Peyer's patch (tissue), 4 donors: ENCODE results near the gene ETAA1.

ENCODE experiments used
- POLR2A ChIP-seq, 2 donors: fragments of 450-650 bp; IDR thresholded peaks; one replicate each; pipeline ENCODE4 v1.5.1; 2017; ENCODE audit warnings: antibody characterized with exemption in 2 of 2, mild to moderate bottlenecking in 2 of 2, moderate library complexity in 2 of 2
- TF ChIP-seq, protein P1 (sequence below), 6 experiments: fragments of 450-650 bp in 4 of 6; fragments of 200-600 bp in 2 of 6; sonication (generic) in 1 of 6; IDR thresholded peaks; one replicate each; pipeline ENCODE4 v1.5.1; 2017 to 2019; ENCODE audit warnings: antibody characterized with exemption in 6 of 6, mild to moderate bottlenecking in 3 of 6, moderate library complexity in 1 of 6

DNA sequence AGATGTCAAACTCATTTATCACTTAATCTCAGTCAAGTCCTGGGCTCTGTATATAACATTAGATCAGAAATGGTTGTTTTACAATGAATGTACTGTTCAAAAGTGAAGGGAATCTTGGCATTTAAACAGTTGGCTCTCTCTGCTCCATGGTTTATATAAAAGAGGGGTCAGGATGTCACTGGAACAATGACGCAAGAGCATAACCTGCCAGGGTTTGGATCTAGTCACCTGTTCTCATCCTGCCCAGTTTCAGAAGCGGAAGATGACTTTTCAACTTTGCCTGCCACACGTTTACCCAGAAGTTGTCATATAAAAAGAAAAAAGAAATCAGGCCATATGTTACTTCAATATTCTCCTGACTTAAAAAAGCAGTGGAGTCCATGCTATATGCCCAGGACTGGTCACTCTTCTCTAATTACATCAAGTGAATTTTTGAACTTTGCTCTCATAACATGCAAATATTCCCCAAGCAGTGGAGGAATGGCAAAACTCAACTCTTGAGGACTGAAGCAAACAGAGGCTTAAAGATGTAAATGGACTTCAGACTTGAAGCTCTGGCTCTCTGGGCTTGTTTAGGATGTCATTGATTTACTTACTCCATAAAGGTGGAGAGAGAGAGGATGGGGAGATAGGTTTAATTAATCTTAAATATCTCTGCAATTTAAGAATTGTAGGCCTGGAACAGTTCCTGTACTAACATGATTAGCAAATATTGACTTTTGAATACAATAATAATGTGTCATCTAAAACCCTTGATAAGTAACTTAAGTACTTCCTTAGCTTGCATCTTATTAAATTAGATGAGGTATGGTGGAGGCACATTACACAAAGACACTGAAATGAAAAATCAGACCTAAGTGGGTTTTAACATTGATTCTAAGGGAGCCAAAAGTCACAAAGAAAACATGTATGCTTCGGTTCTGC is 58.3 kb downstream of the ETAA1 start:
- TF ChIP-seq, protein P1, sequence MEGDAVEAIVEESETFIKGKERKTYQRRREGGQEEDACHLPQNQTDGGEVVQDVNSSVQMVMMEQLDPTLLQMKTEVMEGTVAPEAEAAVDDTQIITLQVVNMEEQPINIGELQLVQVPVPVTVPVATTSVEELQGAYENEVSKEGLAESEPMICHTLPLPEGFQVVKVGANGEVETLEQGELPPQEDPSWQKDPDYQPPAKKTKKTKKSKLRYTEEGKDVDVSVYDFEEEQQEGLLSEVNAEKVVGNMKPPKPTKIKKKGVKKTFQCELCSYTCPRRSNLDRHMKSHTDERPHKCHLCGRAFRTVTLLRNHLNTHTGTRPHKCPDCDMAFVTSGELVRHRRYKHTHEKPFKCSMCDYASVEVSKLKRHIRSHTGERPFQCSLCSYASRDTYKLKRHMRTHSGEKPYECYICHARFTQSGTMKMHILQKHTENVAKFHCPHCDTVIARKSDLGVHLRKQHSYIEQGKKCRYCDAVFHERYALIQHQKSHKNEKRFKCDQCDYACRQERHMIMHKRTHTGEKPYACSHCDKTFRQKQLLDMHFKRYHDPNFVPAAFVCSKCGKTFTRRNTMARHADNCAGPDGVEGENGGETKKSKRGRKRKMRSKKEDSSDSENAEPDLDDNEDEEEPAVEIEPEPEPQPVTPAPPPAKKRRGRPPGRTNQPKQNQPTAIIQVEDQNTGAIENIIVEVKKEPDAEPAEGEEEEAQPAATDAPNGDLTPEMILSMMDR (IDR thresholded peaks at IDR 0.05): no peak
- TF ChIP-seq POLR2A (IDR thresholded peaks at IDR 0.05): no peak
